Neural crest cell (in vitro differentiated cells): ENCODE data around the gene PUS7L. TPM values are rescaled to one million over a fixed set of nuclear protein-coding genes. Genes with fewer than 3 reads are reported as not detected.

ENCODE experiments used
- DNase-seq: peaks from one replicate; pipeline ENCODE4 v3.0.0; 2021; ENCODE audit warnings: low read depth, mixed read lengths, low spot score
- H3K27ac Mint-ChIP-seq: one replicate; pipeline ENCODE4 v1.8.0; 2021; ENCODE audit warnings: mild to moderate bottlenecking, mixed read lengths; ENCODE audit not compliant: unreplicated experiment
- H3K27me3 Mint-ChIP-seq: 2 replicates; pipeline ENCODE4 v1.8.0; 2021; ENCODE audit warnings: low read depth, mild to moderate bottlenecking, mixed read lengths
- H3K36me3 Mint-ChIP-seq: 2 replicates; pipeline ENCODE4 v1.8.0; 2021; ENCODE audit warnings: low read depth, mild to moderate bottlenecking, mixed read lengths
- H3K4me1 Mint-ChIP-seq: 2 replicates; pipeline ENCODE4 v1.8.0; 2021; ENCODE audit warnings: mixed read lengths
- H3K4me3 Mint-ChIP-seq: one replicate; pipeline ENCODE4 v1.8.0; 2021; ENCODE audit warnings: mild to moderate bottlenecking, mixed read lengths
- H3K9me3 Mint-ChIP-seq: 2 replicates; pipeline ENCODE4 v1.8.0; 2021; ENCODE audit warnings: mixed read lengths
- CTCF ChIP-seq: fragments of 200-600 bp; sonication (generic); conservative IDR thresholded peaks from 2 replicates; pipeline ENCODE4 v1.5.0; 2021; ENCODE audit warnings: antibody characterized with exemption, mild to moderate bottlenecking
- total RNA-seq: library from RNA; stranded (reverse); gene quantifications from 2 replicates; pipeline ENCODE4 v1.2.1, GENCODE V29; 2021

Gene PUS7L
- total RNA-seq, 1 donor from 2014 or later: 7.8 TPM

GRCh38 chr12:43744826-43745225 is 13.8 kb downstream of the PUS7L start:
- Mint-ChIP-seq H3K4me3 (no peak overlapping the region), H3K27me3 (no peaks in the 10 kb centered on the region), H3K36me3 (peaks cover 3% of the 10 kb centered on the region), H3K4me1 (no peaks in the 10 kb centered on the region), H3K9me3 (no peaks in the 10 kb centered on the region), H3K27ac (no peak overlapping the region)
- DNase-seq: no peak
- no peak for TF ChIP-seq CTCF

DNA sequence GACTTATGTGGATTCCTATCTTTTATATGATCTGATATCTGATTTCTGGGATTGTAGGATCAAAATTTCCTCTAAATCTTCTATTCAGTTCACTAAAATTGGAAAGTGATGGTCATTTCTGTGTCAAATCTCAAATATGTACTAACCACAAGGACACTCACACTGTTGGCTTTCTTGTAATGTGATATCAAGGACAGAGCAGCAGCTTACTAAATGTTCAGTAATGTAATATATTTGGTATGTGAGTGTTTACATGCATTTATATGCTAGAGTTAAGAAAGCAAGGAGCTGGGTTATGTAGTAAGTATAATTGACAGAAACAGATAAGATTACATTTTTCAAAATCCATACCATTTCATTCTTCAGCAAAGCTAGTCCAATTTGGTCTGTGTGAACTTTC is 16.5 kb downstream of the PUS7L start:
- no peak for TF ChIP-seq CTCF
- Mint-ChIP-seq H3K4me3 (no peak overlapping the region), H3K27me3 (no peaks in the 10 kb centered on the region), H3K4me1 (no peaks in the 10 kb centered on the region), H3K36me3 (peaks cover 3% of the 10 kb centered on the region), H3K27ac (no peak overlapping the region), H3K9me3 (no peaks in the 10 kb centered on the region)
- no peak for DNase-seq

DNA sequence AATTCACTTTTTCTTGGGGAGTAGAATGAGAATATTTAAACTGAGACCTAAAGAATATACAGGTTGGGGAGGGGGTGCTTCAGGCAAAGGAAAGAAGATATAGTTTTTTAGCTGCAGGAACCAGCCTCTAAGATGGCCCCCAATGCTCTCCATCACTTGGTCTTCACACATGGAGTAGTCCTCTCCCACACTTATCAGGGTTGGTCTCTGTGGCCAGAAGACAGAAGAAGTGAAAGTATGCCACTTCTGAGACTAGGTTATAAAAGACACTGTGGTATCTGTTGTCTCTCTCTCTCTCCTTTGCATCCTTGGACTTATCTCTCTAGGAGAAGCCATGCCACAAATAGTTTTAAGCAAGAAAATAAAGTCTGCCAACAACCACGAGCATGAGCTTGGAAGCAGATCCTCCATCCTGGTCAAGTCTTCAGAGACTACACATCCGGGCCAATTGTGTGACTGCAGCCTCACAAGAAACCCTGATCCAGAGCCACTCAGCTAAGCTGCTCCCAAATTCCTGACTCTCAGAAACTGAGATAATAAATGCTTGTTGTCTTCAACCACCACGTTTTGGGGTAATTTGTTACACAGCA is 18.0 kb downstream of the PUS7L start:
- peaks cover 3% of the 10 kb centered on the region for H3K36me3 Mint-ChIP-seq
- no peaks in the 10 kb centered on the region for H3K9me3 Mint-ChIP-seq
- no peaks in the 10 kb centered on the region for H3K4me1 Mint-ChIP-seq
- H3K27ac Mint-ChIP-seq: no peak overlapping the region
- DNase-seq: no peak
- no peaks in the 10 kb centered on the region for H3K27me3 Mint-ChIP-seq
- no peak for TF ChIP-seq CTCF
- H3K4me3 Mint-ChIP-seq: no peak overlapping the region

DNA sequence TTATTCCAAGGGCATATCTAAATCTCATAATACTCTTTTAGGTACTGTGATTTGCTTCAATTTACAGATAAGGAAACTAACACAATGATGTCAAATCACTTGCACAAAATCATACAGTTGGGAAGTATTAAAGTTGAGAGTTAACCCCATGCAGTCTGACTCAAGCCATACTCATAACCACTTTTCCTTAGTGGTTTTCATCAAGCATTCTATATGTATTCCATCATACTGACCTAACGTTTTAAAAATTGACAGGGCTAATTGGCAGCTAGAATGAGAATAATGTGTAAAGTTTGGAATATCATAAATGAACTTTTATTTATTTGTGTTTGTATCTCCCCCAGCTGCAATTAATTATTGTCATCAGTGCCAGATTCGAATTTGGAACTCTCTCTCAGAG is 20.9 kb downstream of the PUS7L start:
- no peak overlapping the region for H3K27ac Mint-ChIP-seq
- H3K27me3 Mint-ChIP-seq: no peaks in the 10 kb centered on the region
- H3K4me1 Mint-ChIP-seq: no peaks in the 10 kb centered on the region
- no peak overlapping the region for H3K4me3 Mint-ChIP-seq
- no peak for TF ChIP-seq CTCF
- DNase-seq: no peak
- H3K36me3 Mint-ChIP-seq: no peaks in the 10 kb centered on the region
- H3K9me3 Mint-ChIP-seq: no peaks in the 10 kb centered on the region

DNA sequence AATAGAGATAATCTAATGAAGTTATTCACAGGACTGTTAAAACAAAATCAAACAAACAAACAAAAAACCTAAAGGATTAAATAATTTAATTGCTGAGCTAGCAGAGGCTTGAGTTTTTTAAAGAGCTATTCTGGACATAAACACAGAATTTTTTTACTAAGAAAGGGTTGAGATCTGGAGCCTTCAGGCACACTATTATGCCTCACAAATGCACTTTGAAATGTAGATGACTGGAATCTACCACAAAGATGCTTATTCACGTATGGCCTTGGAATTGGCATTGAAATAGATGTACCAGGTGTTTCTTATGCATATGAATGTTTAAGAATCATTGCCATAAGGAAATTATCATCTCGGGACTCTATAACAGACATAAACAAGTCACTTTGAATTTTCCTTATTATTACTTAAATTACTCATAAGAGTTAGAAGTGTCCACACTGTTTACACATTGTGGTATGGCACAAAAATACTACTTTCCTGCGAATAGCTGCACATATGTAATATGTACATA is 21.6 kb downstream of the PUS7L start:
- no peak for TF ChIP-seq CTCF
- Mint-ChIP-seq H3K27me3 (no peaks in the 10 kb centered on the region), H3K27ac (no peak overlapping the region), H3K4me1 (no peaks in the 10 kb centered on the region), H3K4me3 (no peak overlapping the region), H3K36me3 (no peaks in the 10 kb centered on the region), H3K9me3 (no peaks in the 10 kb centered on the region)
- no peak for DNase-seq
